Measurements from ENCODE around the gene AUTS2.
"Not testable (repeated sequence)": the region's sequence is repeated elsewhere in the genome, so short reads cannot be mapped to it uniquely, and the experiment has no call there.

Gene AUTS2

DNA sequence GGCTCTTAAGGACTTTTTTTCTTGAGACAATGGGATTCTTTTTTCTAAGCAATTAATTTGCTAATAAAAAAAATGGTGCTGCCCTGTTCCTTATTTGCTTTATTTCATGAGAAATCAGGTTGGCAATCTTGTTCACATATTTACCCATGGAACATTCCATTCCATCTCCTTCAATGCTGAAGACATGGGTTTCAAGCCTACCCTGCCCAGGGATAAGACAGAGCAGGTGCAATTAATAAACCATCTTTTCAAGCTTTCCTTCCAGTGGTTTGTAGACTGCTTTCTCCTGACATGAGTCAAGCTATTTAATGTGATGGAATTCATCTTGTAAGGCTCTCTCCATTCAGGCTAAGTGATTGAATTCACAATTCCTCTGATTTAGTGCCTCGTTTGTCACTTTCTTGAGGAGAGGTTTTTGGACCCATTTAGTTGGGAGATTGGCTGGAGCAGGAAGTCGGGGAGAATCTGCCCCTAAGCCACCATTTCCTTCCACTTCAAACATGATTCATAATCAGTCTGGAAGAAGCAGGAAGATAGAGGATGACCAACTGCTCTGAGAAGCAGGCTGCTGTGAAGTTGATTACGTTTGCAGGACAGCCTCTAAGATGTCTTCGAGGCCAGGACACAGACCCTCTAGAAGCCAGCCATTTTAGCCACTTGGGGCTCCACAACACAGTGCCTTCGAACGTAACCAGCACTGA lies 981.3 kb downstream of the AUTS2 start:
- DNase-seq = no peak

DNA sequence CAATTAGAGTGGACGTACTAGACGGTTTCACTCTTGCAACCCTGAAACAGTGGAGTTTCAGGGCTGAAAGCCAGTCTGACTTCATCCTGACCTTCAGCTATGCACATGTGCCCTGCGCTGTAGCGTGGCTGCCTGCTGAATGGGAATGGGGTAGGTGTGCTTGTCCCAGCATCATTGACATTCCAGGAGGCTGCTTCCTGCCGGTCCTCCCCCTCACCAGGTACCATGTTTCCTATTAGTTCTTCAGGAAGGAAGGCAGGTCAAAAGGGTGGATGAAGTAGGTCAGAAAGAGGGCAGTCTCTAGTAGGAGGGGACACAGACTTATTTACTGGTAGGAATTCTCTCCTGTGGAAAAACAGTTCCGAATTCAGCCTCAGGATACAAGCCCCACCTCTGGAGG lies 981.9 kb downstream of the AUTS2 start:
- DNase-seq = no peak

DNA sequence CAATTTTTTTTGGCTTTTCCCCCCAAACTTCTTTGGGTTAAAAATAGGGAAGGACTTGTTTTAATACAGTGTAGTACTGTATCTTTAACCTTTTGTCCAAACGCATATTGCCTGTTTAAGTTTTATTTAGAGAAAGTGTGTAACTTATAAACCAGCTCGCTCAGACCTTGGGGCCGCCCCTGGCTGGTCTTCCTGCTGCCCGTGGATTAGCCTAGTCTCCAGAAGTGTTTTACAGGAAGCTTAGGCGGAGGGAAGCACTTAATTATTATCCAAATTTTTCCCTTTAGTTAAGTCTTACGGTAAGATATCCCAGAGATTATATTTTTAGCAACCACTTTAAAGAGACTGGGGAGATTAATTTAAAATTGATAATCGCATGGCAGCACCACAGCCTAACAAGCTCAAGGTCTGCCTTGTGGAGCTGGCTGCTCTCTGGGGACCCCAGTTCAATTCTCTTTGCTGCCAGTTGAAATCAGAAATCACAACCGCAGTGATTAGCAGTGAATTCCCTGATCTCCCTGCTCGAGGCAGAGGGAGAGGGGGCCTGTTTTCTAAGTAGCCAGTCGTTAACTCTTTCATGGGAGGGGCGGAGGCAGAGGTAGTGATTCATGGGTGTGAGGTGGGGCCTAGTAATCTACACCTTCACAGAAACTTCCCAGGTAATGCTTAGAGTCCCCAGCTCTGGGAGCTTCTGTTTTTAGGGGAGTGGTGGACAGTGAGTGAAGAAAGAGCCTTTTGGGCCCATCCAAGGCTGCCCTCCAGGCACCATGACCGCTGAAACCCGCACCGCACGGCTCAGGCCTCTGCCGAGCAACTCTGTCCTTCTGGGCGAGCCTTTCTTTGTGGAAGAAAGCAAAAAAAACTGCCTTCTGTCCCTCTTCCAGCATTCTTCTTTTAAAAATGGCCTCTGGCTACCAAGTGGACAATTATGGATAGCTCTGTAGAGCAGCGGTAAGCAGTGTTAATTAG lies 984.9 kb downstream of the AUTS2 start:
- no peak for DNase-seq

DNA sequence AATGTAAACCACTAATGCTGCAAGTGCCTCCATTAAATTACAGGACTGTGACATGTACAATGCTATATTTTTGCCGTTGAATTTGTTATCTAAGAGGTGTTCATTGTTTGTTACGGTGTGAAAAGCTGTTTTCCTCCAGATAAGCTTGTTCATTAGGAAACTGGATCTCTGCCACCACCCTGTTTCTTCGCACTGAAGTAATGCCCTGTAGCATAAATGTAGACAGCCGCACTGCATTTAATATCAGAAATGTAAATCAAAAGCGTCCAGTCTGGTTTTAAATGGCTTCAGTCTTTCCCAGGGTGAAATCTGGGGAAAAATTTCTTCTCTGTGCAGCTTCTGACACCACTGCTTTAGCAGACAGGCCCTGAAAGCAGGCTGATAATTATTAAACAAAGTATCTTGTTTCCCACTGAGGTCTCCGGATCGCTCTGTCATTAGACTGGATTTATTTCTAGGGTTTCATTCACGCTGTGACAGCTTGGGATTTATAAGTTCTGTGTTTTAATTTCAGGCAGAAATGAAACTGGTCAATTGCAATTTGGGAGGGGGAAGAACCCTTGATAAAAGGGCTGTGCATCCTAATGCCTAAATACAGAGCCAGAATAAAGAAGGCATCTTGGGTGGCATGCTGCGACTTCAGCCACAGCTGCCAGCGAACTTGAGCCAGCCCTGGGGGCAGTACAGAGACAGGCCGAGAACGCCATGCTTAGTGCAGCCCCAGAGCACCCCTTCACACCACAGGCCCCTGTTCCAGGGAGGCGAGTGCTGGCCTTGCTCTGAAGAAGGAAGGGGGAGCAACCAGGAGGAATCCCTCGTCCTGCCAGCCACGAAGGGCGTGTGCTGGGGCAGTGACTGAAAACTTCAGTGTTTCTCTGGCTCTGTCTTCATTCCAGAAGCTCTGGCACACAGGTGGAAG lies 985.9 kb downstream of the AUTS2 start:
- peak; percentile 75 for DNase-seq

DNA sequence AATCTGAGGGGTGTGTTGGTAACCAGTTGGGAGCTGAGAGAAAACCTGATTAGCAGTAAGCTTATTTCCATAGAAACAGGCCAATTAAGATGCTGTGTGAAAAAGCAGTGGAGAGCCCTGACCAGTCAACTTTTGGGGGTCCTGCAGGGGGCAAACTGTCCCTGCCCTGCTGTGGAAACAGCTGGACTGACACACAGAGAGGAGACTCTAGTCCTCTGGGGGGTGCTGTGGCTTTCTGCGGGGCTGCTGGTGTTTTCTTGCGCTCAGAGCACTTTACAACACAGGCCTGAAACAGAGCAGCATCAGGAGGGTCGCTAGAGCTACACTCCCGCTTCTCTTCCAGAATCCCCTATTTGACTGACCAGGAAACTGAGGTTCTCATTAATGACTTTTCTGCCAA lies 986.8 kb downstream of the AUTS2 start:
- DNase-seq = no peak

DNA sequence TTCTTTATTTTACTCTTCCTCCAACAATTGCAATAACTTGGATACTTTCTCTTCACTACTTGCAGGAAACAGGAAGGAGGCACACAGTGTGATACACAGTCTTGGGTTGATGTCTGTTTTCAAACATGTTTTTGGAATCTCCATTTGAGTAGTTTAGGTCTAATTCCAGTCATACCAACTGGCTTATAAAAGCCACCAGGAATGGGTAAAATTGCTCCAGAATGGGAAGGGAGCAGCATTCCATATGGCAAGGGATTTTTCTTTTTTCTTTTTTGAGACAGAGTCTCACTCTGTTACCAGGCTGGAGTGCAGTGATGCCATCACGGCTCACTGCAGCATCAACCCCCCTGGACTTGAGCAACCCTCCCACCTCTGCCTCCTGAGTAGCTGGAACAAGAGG lies 988.5 kb downstream of the AUTS2 start:
- DNase-seq = no peak

DNA sequence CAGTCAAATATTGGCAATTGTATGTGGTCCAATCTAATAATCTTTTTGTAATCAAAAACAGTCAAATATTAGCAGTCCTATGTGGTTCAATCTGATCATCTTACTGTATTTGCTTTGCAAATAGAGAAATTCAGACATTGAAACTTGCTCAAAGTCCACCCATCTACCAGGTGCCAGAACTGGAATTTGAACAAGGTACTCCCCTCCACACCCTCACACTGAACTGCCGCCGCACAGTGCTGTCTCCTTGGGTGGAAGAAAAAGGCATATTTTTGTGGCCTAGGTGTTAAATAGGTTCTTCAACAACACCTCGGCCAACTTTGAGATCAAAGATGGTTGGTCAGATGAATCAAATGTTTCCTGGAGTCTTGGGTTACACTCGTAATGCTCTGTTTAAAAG lies 989.5 kb downstream of the AUTS2 start:
- no peak for DNase-seq

DNA sequence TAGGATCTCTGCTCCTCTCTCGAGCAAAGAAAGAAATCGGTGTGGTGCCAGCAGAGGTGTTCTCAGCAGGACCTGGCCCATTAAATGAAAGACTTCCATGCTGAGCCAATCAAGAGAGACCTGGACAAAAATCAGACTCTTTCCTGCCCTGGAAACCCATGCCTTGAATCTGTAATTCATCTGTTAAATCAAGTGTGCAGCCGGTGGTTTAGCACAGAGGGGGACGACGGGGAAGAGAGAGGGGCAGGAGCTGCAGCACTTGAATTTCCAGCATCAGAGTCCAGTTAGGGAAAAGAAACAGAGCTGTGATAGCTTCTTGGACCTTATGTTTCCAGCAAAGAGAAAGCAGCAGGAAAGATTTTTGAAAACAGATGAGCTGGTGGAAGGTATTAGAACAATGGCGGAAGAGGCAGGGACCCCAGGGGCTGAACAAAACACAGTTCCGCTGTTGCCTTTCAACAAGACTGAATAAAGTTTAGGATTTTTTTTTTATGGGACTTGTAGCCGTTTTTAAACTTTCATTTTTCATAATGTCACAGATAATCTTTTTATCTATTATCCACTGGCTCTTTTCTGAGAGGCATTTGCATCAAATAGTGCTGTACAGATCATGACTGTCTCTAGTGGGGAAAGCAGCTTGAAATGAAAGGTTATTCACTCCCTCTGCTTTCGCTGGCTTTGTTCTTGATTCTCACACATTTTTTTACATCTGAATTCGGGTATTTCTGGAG lies 990.1 kb downstream of the AUTS2 start:
- no peak for DNase-seq

DNA sequence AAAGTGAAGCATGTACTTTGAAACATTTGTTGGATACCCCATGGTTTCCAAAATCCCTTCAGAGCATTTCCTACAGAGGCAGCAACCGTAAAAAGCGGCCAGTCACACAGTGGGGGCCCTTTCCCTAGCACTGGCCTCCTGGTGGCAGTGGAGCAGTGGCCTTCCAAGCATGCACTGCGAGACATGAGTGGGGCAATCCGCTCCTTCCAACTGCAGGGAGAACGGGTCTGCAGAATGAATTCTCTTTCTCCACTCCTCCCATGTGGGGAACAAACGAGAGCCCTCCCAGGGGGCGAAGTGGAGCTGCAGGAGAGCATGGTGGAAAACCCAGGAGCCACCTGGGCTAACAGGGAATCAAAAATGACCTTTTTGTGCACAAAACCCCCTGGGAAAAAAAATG lies 990.7 kb downstream of the AUTS2 start:
- DNase-seq = no peak

DNA sequence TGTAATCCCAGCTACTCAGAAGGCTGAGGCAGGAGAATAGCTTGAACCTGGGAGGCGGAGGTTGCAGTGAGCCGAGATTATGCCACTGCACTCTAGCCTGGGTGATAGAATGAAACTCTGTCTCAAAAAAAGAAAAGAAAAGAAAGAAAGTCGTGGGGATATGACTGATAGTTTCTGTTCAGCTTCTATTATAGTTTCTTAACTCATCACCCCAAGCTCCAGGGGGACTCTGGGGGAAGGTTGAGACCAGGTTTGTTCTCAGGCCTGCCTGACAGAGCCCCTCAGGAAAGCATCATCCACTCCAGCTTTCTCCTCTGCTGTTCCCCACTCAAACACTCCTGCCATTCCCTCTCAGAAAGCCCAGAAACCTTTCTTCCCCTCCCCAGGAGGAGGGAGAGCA lies 991.3 kb downstream of the AUTS2 start:
- DNase-seq = no peak

DNA sequence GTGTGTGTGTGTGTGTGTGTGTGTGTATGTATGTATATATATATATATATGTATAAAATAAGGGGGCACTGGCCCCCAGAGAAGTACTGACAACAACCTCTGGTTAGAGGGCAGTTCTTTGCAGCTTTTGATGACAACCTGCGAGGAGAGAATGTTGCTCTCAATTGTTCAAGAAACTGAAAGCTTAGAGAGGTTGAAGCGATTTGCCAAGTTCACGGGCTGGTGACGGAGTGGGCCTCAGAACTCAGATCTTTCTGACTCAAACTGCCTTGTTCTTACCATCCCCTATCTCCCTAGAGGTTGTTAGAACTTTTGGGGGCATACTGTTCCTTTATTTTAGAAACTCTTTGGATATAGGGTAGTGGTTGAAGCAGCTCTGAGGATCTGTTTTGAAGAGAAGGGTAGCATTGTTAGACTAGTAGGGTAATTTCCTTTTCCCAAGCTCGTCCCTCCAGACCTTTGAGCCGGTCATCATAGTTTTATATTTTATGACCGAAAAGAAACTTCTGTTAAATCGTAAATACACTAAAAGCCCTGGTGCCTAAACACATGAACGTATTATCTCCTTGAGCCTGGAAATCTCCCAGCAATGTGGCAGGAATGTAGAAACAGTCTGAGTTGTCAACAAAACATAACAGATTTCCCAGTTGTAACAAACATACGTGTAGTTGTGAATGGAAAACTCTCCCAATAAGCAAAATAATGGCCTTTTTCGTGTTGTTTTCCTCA lies 992.0 kb downstream of the AUTS2 start:
- DNase-seq = no peak

DNA sequence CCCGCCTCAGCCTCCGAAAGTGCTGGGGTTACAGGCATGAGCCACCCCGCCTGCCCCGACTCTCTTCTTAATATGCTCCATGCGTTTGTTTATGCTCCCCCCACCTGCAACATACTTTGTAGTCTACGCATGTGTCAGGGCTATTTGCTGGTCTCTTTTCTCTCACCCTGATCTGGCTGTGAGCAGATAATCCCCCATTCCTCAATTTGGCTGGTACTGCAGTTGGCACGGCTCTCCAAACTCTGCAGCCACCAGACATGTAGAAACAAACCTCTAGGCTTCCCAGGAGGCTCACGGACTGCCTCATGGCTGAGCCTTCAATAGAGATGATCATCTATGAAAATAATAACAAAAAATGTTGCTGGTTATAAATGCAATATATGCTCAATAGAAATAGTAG lies 993.4 kb downstream of the AUTS2 start:
- DNase-seq = no peak

DNA sequence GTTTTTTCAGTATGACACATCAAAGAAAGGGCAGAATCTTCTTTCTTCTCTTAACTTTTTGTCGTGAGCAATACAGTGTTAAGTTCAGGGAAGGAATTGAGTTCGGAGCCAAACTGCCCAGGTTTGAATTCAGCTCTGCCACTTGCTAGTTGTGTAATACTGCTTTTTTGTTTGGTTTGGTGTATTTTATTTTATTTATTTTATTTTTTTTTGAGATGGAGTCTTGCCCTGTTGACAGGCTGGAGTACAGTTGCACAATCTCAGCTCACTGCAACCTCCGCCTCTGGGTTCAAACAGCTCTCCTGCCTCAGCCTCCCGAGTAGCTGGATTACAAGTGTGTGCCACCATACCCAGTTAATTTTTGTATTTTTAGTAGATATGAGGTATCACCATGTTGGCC lies 993.9 kb downstream of the AUTS2 start:
- no peak for DNase-seq

DNA sequence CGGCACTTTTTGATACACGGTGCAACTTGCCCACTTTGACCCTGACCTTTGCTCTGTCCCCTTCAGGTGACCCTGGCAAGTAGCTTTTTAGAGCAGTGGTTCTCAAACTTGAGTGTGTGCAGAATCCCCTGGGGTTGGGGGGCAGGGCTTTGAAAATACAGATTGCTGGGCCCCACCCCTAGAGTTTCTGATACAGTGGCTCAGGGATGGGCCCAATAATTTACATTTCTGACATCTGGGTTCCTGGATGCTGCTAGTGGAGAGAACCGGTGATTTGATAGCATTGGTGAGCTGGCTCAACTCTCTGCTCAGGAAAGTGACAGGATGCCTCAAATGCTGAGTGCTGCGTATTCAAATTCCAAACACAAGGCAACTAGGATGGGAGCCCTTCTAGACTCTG lies 995.9 kb downstream of the AUTS2 start:
- no peak for DNase-seq

DNA sequence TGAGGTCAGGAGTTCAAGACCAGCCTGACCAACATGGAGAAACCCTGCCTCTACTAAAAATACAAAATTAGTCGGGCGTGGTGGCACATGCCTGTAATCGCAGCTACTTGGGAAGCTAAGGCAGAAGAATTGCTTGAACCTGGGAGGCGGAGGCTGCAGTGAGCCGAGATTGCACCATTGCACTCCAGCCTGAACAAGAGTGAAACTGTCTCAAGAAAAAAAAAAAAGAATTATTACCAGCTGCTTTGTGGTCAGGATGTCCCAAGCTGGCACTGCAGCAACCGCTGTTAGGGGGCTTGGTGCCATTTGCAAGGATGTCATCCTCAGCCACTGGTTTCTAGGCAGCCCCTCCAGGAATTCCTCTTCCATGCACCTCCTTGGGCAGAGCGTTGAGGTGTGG lies 996.6 kb downstream of the AUTS2 start:
- not testable (repeated sequence) for DNase-seq

DNA sequence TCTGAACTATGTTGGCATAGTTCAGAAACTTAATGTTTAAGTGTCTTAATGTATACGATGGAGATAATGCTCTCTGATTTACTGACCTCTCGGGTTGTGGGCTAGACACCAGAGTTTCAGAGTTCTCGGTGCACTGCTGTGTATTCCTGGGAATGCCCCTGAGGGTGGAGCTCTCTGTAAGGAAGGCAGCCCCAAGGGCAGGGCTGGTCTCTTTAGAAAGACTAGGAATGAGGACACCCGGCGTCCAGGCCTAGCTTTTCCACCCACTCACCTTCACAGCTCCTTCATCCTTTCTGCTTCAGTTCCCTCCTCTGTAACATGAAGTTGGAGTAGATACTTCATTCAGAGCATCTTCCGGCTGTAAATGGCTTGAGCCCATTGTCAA lies 997.1 kb downstream of the AUTS2 start:
- DNase-seq = no peak

DNA sequence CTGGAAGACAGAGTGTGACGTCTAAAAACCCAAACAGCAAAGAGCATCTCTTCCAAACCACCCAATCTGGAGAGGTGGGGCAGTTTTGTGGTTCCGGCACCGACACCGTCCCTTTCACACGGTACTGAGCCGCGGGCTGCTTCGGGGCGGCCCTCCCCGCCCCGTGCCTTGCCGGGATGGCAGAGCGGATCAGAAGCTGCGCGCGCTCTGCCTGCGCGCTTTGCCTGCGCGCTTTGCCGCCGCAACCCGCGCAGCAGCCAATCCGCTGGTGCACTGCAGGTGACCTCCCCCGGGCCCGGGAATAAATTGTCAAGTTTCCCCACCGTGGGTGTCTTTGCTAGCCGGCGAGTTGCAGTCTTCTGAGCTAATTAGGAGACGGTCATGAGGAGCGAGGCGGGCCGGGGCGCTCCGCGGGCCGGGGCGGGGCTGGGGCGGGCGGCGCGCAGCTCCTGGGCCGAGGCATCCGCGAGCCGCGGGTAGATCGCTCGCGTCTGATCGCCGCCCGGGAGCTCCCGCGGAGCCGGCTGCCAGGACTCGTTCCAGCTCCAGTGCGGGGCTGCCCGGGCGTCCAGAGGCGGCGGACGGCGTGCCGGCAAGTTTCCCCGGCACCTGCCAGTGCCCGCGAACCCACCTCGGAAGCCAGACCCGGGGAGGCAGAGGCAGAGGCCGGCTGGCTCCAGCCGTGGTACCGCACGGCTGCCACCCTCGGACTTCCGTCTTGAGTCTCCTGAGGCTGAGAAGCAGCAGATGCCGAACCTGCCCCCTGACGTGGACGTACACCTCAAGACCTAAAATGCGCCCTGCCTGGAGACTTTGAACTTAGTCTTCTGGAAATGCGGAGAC lies 997.7 kb downstream of the AUTS2 start:
- DNase-seq = peak; percentile 10

DNA sequence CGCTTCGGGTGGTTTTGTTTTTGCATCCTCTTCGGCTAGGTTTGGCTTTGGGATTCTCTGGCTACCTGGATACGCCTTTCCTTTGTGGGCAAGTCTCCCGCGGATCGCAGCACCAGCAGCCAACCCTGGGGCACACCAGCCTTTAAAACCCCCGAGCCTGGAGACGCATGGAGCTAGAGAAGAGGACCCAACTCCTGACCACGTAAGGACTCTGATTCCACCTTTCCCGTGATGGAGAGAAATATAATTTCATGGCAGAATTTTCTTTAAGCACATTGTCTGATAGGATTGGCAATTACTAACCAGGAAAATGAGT lies 998.3 kb downstream of the AUTS2 start:
- DNase-seq = no peak

DNA sequence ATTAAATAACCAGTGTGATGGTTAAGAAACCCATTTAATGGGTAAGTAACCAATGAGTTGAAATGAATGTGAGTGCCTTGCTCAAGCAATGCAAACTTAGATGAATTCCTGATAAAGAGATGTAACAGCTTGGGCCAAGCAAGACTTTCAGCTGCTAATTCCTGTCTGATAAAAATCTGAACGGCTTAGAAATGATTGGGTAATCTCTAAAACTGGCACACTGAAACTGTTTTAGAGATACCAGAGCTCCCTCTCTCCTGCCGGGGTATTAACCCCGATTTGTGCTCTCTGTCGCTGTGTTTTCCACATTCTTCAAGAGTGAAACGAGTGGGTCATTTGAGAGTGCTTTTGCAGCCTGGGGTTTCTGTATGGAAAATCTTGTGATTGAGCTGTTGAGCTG lies 998.8 kb downstream of the AUTS2 start:
- DNase-seq = peak; percentile 56

DNA sequence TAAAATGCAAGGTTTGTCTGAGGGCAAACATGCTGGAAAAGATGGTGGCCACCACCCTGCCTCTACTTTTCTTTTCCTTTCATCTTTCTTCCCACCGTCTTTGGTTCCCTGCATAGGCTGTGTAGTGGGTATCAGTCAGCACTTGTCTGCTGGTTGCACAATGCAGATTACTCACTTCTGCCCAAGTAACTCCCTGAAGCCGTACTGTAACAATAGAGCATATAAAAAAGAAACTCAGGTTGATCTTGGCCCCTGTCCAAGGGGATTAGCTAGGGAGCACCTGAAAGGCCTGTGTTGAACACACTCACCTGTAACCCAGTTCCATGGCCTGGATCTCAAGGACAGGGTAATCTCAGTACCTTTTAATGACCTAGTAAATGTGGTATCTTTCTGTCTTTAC lies 1000.7 kb downstream of the AUTS2 start:
- peak; percentile 24 for DNase-seq

All from hematopoietic multipotent progenitor cell treated with erythropoietin and hydrocortisone succinate and interleukin-3 and kit ligand, for 6 days (in vitro differentiated cells).